ENCODE measurements around the gene CNOT11. TPM values are rescaled to one million over a fixed set of nuclear protein-coding genes. Genes with fewer than 3 reads are reported as not detected.
A peak's percentile ranks its signal among the peaks of the same experiment; 100 is the strongest.

Gene CNOT11
- total RNA-seq, 1 experiment from 2014 or later: 54.0 TPM

DNA sequence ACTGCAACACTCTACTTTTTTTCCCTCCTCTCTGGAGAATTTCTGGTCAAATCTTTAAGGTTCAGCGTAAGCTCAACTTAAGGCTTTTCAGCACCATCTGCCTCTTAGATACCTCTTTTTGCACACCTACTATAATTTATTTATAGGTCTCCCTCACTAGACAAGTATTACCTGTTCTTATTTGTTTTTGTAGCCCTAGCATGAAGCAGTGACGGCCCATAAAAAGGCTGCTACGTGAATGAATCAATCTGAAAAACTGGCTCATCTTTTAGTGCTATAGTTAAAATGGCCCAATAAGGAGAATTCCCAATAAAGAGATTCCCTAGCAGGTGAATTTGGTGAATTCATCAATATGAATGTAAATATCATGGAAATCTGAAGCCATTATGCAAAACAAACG is 49.3 kb downstream of the CNOT11 start:
- H3K27me3 Mint-ChIP-seq (ENCODE audit: low read depth): peaks cover under 1% of the 10 kb centered on the region; the same call in 1 of the 2 replicates
- peak overlapping the region; percentile 73; the same call in 1 of the 2 replicates for H3K27ac Mint-ChIP-seq
- no peak overlapping the region for H3K4me3 Mint-ChIP-seq
- no peak for TF ChIP-seq ZNF219 (CRISPR knock-in tag; IDR thresholded peaks at IDR 0.05; ENCODE audit: borderline replicate concordance)
- no peak for TF ChIP-seq GABPB1 (CRISPR knock-in tag; IDR thresholded peaks at IDR 0.05)
- ChIA-PET POLR2A (no interaction called here), CTCF (no interaction called here)
- no peaks in the 10 kb centered on the region for H3K9me3 Mint-ChIP-seq
- DNase-seq (ENCODE audit: low spot score) (no peak), ATAC-seq (no peak)
- peaks cover 37% of the 10 kb centered on the region for H3K4me1 Mint-ChIP-seq
- H3K36me3 Mint-ChIP-seq: peaks cover 15% of the 10 kb centered on the region

- no peak for ATAC-seq
- Mint-ChIP-seq H3K4me3 (no peak overlapping the region), H3K9me3 (no peaks in the 10 kb centered on the region), H3K27me3 (ENCODE audit: low read depth) (peaks cover 9% of the 10 kb centered on the region), H3K4me1 (peaks cover 45% of the 10 kb centered on the region), H3K27ac (no peak overlapping the region), H3K36me3 (peaks cover 15% of the 10 kb centered on the region)
- no peak for TF ChIP-seq SMAD4 (CRISPR knock-in tag; IDR thresholded peaks at IDR 0.05)
- no peak for TF ChIP-seq CDX4 (CRISPR knock-in tag; IDR thresholded peaks at IDR 0.05; ENCODE audit: borderline replicate concordance)
- no peak for TF ChIP-seq CBFB (CRISPR knock-in tag; IDR thresholded peaks at IDR 0.05; ENCODE audit: low read depth)
- TF ChIP-seq TEAD1 (CRISPR knock-in tag; IDR thresholded peaks at IDR 0.05): no peak
- no peak for TF ChIP-seq ZNF121 (CRISPR knock-in tag; IDR thresholded peaks at IDR 0.05)
- TF ChIP-seq NFYB (CRISPR knock-in tag; conservative IDR thresholded peaks at IDR 0.05; ENCODE audit: low read depth): no peak
- DNase-seq (ENCODE audit: low spot score): no peak
- ChIA-PET POLR2A (no interaction called here), CTCF (no interaction called here)
These were observed 51.0 kb downstream of the CNOT11 start for GRCh38 chr2:101303688-101304087.

GRCh38 chr2:101305035-101305434 is 52.3 kb downstream of the CNOT11 start:
- DNase-seq (ENCODE audit: low spot score) (no peak), ATAC-seq (no peak)
- ChIA-PET CTCF (no interaction called here), POLR2A (no interaction called here)
- Mint-ChIP-seq H3K4me3 (no peak overlapping the region; the same call in 1 of the 2 replicates), H3K27me3 (ENCODE audit: low read depth) (peaks cover 9% of the 10 kb centered on the region), H3K36me3 (peaks cover 15% of the 10 kb centered on the region), H3K9me3 (no peaks in the 10 kb centered on the region), H3K4me1 (peaks cover 46% of the 10 kb centered on the region), H3K27ac (0 out of 2 replicates have a peak overlapping the region, but pooled peaks have one; percentile 55)
- TF ChIP-seq FOXP4 (CRISPR knock-in tag; IDR thresholded peaks at IDR 0.05) (no peak), NR1H2 (CRISPR knock-in tag; IDR thresholded peaks at IDR 0.05) (no peak), NFE2L1 (CRISPR knock-in tag; IDR thresholded peaks at IDR 0.05) (no peak), FOXP1 (CRISPR knock-in tag; IDR thresholded peaks at IDR 0.05; ENCODE audit: borderline replicate concordance) (no peak), ZNF423 (CRISPR knock-in tag; IDR thresholded peaks at IDR 0.05) (no peak), CREB1 (CRISPR knock-in tag; IDR thresholded peaks at IDR 0.05) (no peak), RELA (CRISPR knock-in tag; IDR thresholded peaks at IDR 0.05; ENCODE audit: borderline replicate concordance) (no peak), E2F1 (CRISPR knock-in tag; IDR thresholded peaks at IDR 0.05) (no peak), ZSCAN18 (CRISPR knock-in tag; IDR thresholded peaks at IDR 0.05) (no peak), TEAD1 (CRISPR knock-in tag; IDR thresholded peaks at IDR 0.05) (no peak), GRHL2 (CRISPR knock-in tag; IDR thresholded peaks at IDR 0.05; ENCODE audit: insufficient replicate concordance, severe bottlenecking) (no peak), ELF4 (CRISPR knock-in tag; IDR thresholded peaks at IDR 0.05; ENCODE audit: low read depth) (no peak), ZNF121 (CRISPR knock-in tag; IDR thresholded peaks at IDR 0.05) (no peak), E2F4 (CRISPR knock-in tag; IDR thresholded peaks at IDR 0.05; ENCODE audit: borderline replicate concordance, low read depth) (no peak)
- TF ChIP-seq, protein P1, sequence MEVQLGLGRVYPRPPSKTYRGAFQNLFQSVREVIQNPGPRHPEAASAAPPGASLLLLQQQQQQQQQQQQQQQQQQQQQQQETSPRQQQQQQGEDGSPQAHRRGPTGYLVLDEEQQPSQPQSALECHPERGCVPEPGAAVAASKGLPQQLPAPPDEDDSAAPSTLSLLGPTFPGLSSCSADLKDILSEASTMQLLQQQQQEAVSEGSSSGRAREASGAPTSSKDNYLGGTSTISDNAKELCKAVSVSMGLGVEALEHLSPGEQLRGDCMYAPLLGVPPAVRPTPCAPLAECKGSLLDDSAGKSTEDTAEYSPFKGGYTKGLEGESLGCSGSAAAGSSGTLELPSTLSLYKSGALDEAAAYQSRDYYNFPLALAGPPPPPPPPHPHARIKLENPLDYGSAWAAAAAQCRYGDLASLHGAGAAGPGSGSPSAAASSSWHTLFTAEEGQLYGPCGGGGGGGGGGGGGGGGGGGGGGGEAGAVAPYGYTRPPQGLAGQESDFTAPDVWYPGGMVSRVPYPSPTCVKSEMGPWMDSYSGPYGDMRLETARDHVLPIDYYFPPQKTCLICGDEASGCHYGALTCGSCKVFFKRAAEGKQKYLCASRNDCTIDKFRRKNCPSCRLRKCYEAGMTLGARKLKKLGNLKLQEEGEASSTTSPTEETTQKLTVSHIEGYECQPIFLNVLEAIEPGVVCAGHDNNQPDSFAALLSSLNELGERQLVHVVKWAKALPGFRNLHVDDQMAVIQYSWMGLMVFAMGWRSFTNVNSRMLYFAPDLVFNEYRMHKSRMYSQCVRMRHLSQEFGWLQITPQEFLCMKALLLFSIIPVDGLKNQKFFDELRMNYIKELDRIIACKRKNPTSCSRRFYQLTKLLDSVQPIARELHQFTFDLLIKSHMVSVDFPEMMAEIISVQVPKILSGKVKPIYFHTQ (CRISPR knock-in tag; IDR thresholded peaks at IDR 0.05): no peak
- TF ChIP-seq, protein P2, sequence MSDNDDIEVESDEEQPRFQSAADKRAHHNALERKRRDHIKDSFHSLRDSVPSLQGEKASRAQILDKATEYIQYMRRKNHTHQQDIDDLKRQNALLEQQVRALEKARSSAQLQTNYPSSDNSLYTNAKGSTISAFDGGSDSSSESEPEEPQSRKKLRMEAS (CRISPR knock-in tag; IDR thresholded peaks at IDR 0.05): no peak

Data from WTC11 (cell line).